Thymus (tissue), 11 donors: ENCODE results near the gene LRP3. TPM values are rescaled to one million over a fixed set of nuclear protein-coding genes. Genes with fewer than 3 reads are reported as not detected.

ENCODE experiments used
- DNase-seq, 9 donors: peaks; one replicate each; pipeline ENCODE4 v3.0.0-alpha.2; 2013; ENCODE audit warnings: low spot score in 9 of 9, low read depth in 6 of 9, missing footprints in 1 of 9
- H3K27ac ChIP-seq, 2 donors: one replicate each; pipeline ENCODE4 v1.5.1; 2013; ENCODE audit warnings: control low read depth in 1 of 2, low read depth in 1 of 2, low read length in 1 of 2, mild to moderate bottlenecking in 1 of 2, moderate library complexity in 1 of 2
- H3K27me3 ChIP-seq, 2 donors: one replicate each; pipeline ENCODE4 v1.5.1; 2013; ENCODE audit warnings: low read length in 1 of 2; ENCODE audit not compliant: control insufficient read depth in 2 of 2, insufficient read depth in 1 of 2
- H3K36me3 ChIP-seq, 2 donors: one replicate each; pipeline ENCODE4 v1.5.1; 2013; ENCODE audit warnings: low read length in 1 of 2, mild to moderate bottlenecking in 1 of 2, moderate library complexity in 1 of 2; ENCODE audit not compliant: control insufficient read depth in 2 of 2, insufficient read depth in 2 of 2
- H3K4me1 ChIP-seq, 2 donors: one replicate each; pipeline ENCODE4 v1.5.1; 2013; ENCODE audit warnings: low read length in 2 of 2; ENCODE audit not compliant: control insufficient read depth in 2 of 2, insufficient read depth in 2 of 2
- H3K4me3 ChIP-seq, 2 donors: one replicate each; pipeline ENCODE4 v1.5.1; 2013; ENCODE audit warnings: low read length in 2 of 2, control low read depth in 1 of 2, mild to moderate bottlenecking in 1 of 2
- H3K9me3 ChIP-seq, 2 donors: one replicate each; pipeline ENCODE4 v1.5.1; 2013; ENCODE audit warnings: low read length in 1 of 2, mild to moderate bottlenecking in 1 of 2; ENCODE audit not compliant: control insufficient read depth in 2 of 2, insufficient read depth in 1 of 2
- WGBS: extraction: QIAGEN DNeasy Blood & Tissue Kit; methylation state at CpG from one replicate; pipeline ENCODE4 v1.1.7; 2013; 5-methylcytosine and 5-hydroxymethylcytosine counted together
- polyA plus RNA-seq: library from polyadenylated mRNA; stranded (reverse); fragments of 200-250 nt; gene quantifications from one replicate; pipeline ENCODE4 v1.2.3, GENCODE V29; 2013
- total RNA-seq: library from RNA; stranded (reverse); fragments of 120-200 nt; gene quantifications from one replicate; pipeline ENCODE4 v1.2.4, GENCODE V29; 2013
- donor health status: healthy.

Gene LRP3
- total and polyA plus RNA-seq, 2 donors: 2.6 to 4.0 TPM

DNA sequence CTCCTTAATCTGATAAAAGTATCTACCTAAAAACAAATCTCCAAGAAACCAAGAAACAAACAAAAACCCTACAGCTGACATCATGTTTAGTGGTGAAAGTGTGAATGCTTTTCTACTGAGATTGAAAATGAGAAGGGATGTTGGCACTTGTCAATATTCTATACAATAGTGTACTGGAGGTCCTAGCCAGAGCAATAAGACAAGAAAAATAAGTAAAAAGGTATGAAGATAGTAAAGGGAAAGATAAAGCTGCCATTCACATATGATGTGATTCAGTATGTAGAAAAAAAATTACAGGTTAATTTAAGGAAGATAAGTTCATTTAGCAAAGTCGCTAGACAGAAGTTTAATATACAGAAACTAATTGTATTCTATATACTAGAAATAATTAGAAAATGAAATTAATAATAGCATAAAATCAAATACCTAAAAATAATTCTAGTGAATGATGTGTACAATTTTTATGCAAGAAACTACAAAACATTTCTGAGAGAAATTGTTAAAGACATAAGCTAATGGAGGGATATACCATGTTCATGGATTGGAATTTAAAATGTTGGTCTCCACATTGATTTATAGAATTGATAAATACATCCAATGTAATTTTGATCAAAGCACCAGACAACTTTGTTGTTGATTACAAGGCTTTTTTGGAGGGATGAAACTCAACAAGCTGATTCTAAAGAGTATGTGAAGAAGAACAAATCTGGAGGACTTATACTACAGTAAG is 33.9 kb downstream of the LRP3 start:
- Histone ChIP-seq H3K27ac (no peak overlapping the region), H3K4me1 (no peaks in the 10 kb centered on the region), H3K4me3 (no peak overlapping the region), H3K36me3 (no peaks in the 10 kb centered on the region), H3K27me3 (peaks cover 43 to 47% of the 10 kb centered on the region in 2 donors), H3K9me3 (peaks cover 4 to 6% of the 10 kb centered on the region in 2 donors)
- WGBS: 97% methylated on average over 1 of the region's 1 CpG
- DNase-seq: no peak

DNA sequence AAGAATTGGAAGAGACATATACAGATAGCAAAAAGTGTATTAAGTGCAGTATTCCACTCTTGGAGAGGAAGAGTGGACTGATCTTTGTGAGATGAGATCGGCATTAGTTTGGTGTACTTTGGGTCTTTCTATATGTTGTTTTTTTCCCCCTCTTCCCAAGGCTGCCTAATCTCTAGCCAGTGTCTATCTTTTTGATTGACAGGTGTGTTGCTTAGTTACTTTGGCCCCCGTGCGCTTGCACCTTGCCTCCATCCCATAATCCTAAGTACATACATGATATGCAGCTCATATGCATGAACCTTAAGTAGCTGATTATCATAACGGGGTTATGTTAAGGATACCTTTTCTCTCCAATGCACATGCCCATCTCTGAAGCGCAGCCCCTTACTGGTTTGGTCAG is 35.8 kb downstream of the LRP3 start:
- WGBS: 95% methylated on average over 5 of the region's 5 CpGs
- Histone ChIP-seq H3K9me3 (peaks cover 4 to 6% of the 10 kb centered on the region in 2 donors), H3K4me3 (no peak overlapping the region), H3K4me1 (no peaks in the 10 kb centered on the region), H3K36me3 (no peaks in the 10 kb centered on the region), H3K27ac (no peak overlapping the region), H3K27me3 (peaks cover 28 to 30% of the 10 kb centered on the region in 2 donors)
- no peak for DNase-seq

DNA sequence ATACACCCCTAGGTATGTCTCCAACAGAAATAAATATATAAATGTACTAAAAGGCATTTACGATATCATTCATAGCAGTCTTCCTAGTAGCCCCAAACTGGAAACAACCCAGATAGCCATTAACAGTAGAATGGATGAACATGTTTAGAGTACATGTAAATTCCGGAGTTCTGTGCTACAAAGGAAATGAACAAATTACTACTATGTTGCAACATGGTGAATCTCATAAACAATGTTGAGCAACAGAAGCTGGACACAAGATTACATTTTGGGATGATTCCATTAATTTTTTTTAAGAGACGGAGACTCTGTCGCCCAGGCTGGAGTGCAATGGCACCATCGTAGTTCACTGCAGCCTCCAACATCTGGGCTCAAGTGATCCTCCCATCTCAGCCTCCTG is 37.4 kb downstream of the LRP3 start:
- H3K9me3 ChIP-seq: peaks cover 4 to 6% of the 10 kb centered on the region in 2 donors
- H3K4me3 ChIP-seq: no peak overlapping the region
- DNase-seq: no peak
- no peak overlapping the region for H3K27ac ChIP-seq
- WGBS: 98% methylated on average over 5 of the region's 5 CpGs
- no peaks in the 10 kb centered on the region for H3K4me1 ChIP-seq
- peaks cover 13 to 16% of the 10 kb centered on the region in 2 donors for H3K27me3 ChIP-seq
- H3K36me3 ChIP-seq: no peaks in the 10 kb centered on the region

DNA sequence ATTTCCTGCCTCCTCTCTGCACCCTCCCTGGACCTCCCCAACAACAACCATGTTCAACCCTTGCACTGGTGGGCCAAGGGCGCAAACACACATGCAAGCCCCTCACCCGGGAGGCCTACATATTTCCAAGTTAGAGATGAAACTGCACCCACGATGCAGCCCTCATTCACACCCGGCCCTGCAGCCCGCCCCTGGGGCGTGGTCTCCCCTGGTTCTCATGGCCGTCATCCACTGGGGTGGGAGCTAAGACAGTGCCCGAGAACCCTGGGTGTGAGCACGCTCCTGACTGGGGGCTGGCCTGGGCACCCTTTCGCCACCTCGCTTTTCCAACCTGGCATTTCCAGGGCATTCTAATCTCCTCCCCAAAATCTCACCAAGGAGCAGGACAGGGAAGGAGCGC is 38.5 kb downstream of the LRP3 start:
- 87% methylated on average over 12 of the region's 12 CpGs for WGBS
- no peak for DNase-seq
- Histone ChIP-seq H3K4me1 (no peaks in the 10 kb centered on the region), H3K36me3 (no peaks in the 10 kb centered on the region), H3K4me3 (no peak overlapping the region), H3K27me3 (peaks cover 2 to 5% of the 10 kb centered on the region in 2 donors), H3K9me3 (no peaks in the 10 kb centered on the region), H3K27ac (no peak overlapping the region)

DNA sequence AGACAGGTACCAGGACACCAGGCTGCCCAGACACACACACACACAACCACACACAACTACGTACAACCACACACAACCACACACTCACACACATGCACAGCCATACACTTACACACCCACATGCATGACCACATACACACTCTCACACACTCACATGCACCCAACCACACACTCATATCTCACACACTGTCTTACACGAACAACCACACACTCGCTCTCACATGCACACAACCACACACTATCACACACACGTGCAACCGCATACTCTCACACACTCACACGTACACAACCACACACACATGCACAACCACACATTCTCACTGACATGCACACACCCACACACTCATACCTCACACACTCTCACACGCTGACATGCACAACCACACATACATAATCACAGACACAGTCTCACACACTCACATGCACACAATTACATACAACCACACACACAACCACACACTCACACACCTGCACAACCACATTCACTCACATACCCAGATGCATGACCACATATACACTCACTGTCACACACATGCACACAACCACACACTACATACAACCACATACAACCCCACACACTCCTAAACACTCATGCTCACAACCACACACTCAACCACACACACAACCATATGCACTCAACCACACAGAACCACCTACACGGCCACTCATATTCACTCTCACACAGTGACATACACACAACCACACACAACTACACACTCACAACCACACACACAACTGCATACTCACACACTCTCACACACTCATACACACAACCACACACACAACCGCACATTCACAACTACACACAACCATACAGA is 39.1 kb downstream of the LRP3 start:
- DNase-seq: no peak
- WGBS: 98% methylated on average over 9 of the region's 9 CpGs
- H3K4me1 ChIP-seq: no peaks in the 10 kb centered on the region
- no peak overlapping the region for H3K27ac ChIP-seq
- H3K27me3 ChIP-seq: peaks cover 0 to 2% of the 10 kb centered on the region in 2 donors
- no peaks in the 10 kb centered on the region for H3K36me3 ChIP-seq
- no peaks in the 10 kb centered on the region for H3K9me3 ChIP-seq
- H3K4me3 ChIP-seq: no peak overlapping the region

DNA sequence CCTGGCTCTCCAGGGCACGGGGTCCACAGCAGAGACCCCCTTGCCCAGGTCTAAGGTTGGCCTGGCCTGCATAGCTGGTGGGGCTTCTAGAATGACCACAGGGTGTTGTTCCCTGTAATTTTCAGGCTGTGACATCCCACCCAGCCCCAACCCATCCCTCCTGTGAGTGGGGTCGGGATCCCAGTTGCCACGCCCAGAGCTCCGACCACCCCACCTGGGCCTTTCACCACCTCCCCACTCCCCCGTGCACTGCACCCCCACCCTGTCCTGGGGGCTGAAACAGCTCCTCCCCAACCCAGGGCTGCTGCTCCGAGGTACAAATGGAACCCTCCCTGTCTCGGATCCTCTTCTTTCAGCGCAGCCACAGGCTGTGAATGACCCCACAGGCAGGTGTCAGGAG is 40.0 kb downstream of the LRP3 start:
- 92% methylated on average over 8 of the region's 8 CpGs for WGBS
- no peak overlapping the region for H3K27ac ChIP-seq
- no peaks in the 10 kb centered on the region for H3K9me3 ChIP-seq
- no peak for DNase-seq
- no peaks in the 10 kb centered on the region for H3K36me3 ChIP-seq
- H3K4me1 ChIP-seq: no peaks in the 10 kb centered on the region
- no peak overlapping the region for H3K4me3 ChIP-seq
- H3K27me3 ChIP-seq: peaks cover 0 to 2% of the 10 kb centered on the region in 2 donors

DNA sequence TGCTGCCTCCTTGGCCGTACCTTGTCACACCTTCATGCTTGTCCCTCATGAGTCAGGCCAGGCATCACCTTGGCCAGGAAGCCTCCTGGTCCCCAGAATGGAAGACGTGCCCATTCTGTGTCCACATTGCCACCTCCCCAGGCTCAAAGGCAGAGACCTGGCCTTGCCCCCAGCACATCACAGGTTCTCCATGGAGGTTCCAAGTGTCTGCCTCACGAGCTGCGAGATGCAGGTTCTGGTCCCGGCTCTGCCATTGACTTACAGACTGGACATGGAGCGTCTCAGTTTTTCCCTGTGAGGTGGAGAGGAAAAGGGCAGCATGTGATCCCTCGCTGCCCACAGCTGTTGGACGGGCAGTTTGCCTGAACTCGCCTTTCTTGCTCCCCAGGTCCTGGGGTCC is 40.6 kb downstream of the LRP3 start:
- Histone ChIP-seq H3K27ac (no peak overlapping the region), H3K9me3 (no peaks in the 10 kb centered on the region), H3K36me3 (no peaks in the 10 kb centered on the region), H3K4me3 (no peak overlapping the region), H3K4me1 (no peaks in the 10 kb centered on the region), H3K27me3 (no peaks in the 10 kb centered on the region)
- DNase-seq: no peak
- 83% methylated on average over 9 of the region's 9 CpGs for WGBS

DNA sequence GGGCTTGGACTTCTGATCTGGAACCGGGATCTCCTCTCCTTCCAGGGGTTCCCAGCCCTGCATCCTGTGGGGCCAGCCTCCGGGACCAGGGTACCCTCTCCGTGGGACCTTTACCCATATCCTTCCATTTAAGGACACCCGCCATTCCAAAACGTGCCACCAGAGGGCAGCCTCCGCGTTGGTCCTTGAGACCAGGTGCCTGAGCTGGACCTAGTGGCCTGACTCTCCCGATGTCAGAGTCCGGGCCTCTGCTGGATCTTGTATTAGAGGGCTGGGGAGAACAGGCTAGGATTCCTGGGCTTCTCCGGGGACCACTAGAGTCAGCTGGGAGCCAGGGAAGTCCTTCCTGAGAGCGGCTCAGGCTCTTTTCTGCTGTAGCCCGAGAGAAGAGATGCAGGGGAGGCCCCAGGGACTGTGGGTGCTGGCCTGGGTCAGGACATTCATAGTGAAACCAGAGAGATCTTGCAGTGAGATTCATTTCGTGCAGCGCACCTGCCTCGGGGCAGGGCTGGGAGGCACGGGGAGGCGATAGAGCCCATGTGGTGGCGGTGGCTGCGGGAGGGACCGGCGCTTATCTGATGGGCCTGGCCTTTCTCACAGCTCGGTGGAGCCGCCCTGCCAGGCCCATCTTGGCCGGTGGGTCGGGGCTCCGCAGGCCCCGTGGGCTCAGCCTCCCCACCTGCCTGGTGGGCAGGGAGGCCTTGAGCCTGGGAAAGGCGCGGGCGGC is 41.3 kb downstream of the LRP3 start:
- no peak overlapping the region for H3K4me3 ChIP-seq
- H3K9me3 ChIP-seq: no peaks in the 10 kb centered on the region
- no peak overlapping the region for H3K27ac ChIP-seq
- H3K27me3 ChIP-seq: no peaks in the 10 kb centered on the region
- no peaks in the 10 kb centered on the region for H3K36me3 ChIP-seq
- no peaks in the 10 kb centered on the region for H3K4me1 ChIP-seq
- peak; percentile 10 to 67 (median 34) for DNase-seq
- WGBS: 58% methylated on average over 30 of the region's 30 CpGs

DNA sequence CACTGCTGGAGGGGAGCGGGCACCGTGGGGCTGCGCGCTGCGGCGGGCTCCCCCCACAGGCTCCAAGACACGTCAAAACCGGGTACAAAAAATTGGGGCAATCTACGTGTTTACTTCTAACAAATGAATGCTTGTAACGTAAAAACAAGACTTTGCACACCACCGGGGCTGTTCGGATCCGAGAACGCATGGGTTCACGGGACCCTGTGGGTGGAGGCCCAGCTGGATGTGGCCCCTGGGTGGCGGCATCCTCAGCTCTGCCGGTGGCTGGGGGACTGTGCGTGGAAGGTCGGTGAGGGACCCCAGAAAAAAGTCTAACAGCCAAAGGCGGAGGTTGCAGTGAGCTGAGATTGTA is 41.8 kb downstream of the LRP3 start:
- 97% methylated on average over 20 of the region's 20 CpGs for WGBS
- DNase-seq: no peak
- H3K27me3 ChIP-seq: no peaks in the 10 kb centered on the region
- H3K9me3 ChIP-seq: no peaks in the 10 kb centered on the region
- no peaks in the 10 kb centered on the region for H3K4me1 ChIP-seq
- no peaks in the 10 kb centered on the region for H3K36me3 ChIP-seq
- H3K27ac ChIP-seq: no peak overlapping the region
- no peak overlapping the region for H3K4me3 ChIP-seq
